Small intestine (tissue), 7 donors: Measurements from ENCODE around the gene SMAD1. TPM values are rescaled to one million over a fixed set of nuclear protein-coding genes. Genes with fewer than 3 reads are reported as not detected.
"Not testable (repeated sequence)": the region's sequence is repeated elsewhere in the genome, so short reads cannot be mapped to it uniquely, and the experiment has no call there.

Experiments
- DNase-seq, 2 donors: peaks; one replicate each; pipeline versions ENCODE4 v3.0.0 to v3.0.0-alpha.2; 2013
- FAIRE-seq: peaks from 2 replicates; lab custom pipeline; 2012; peaks lifted over from hg19 to GRCh38; lab: Jason Lieb, UNC
- H3K27ac ChIP-seq, 3 donors: one replicate each; pipeline ENCODE4 v1.5.1; 2013; ENCODE audit warnings: low read length in 2 of 3, mild to moderate bottlenecking in 2 of 3, control low read depth in 1 of 3, inconsistent platforms in 1 of 3, low read depth in 1 of 3, moderate library complexity in 1 of 3
- H3K27me3 ChIP-seq, 3 donors: one replicate each; pipeline ENCODE4 v1.6.1; 2013; ENCODE audit warnings: low read length in 3 of 3, inconsistent platforms in 1 of 3; ENCODE audit not compliant: control insufficient read depth in 3 of 3, insufficient read depth in 3 of 3
- H3K36me3 ChIP-seq, 3 donors: one replicate each; pipeline ENCODE4 v1.6.1; 2013; ENCODE audit warnings: low read length in 3 of 3, inconsistent platforms in 1 of 3, low read depth in 1 of 3, mild to moderate bottlenecking in 1 of 3, moderate library complexity in 1 of 3; ENCODE audit not compliant: control insufficient read depth in 3 of 3, insufficient read depth in 2 of 3
- H3K4me1 ChIP-seq, 3 donors: one replicate each; pipeline ENCODE4 v1.6.1; 2013; ENCODE audit warnings: low read length in 2 of 3, inconsistent platforms in 1 of 3, low read depth in 1 of 3, mild to moderate bottlenecking in 1 of 3, moderate library complexity in 1 of 3; ENCODE audit not compliant: control insufficient read depth in 3 of 3, insufficient read depth in 2 of 3
- H3K4me3 ChIP-seq, 3 donors: one replicate each; pipeline ENCODE4 v1.5.1; 2013; ENCODE audit warnings: low read length in 3 of 3, control low read depth in 1 of 3, inconsistent platforms in 1 of 3, low read depth in 1 of 3, mild to moderate bottlenecking in 1 of 3, moderate library complexity in 1 of 3
- H3K9me3 ChIP-seq, 2 donors: one replicate each; pipeline ENCODE4 v1.6.1; 2013; ENCODE audit warnings: low read depth in 1 of 2, low read length in 1 of 2; ENCODE audit not compliant: control insufficient read depth in 2 of 2, insufficient read depth in 1 of 2
- WGBS, 3 donors: extraction: QIAGEN DNeasy Blood & Tissue Kit; methylation state at CpG; one replicate each; pipeline ENCODE4 v1.1.7; 2013; 5-methylcytosine and 5-hydroxymethylcytosine counted together
- polyA plus RNA-seq, 4 donors: library from polyadenylated mRNA; stranded (reverse) in 3 of 4; unstranded in 1 of 4; fragments of 200-250 nt in 3 of 4; fragments of 120-200 nt in 1 of 4; gene quantifications; one replicate each; pipeline versions ENCODE4 v1.2.1 to v1.2.3, GENCODE V29; 2013
- donor health status: healthy with polysubstance abuse.
- donor health status: control.
- donor health status: control.
- donor health status: Bipolar disorder and iron deficiency.
- donor health status: healthy.

Gene SMAD1
- polyA plus RNA-seq, 4 donors: 11.4 to 42.1 (median 15.2) TPM

DNA sequence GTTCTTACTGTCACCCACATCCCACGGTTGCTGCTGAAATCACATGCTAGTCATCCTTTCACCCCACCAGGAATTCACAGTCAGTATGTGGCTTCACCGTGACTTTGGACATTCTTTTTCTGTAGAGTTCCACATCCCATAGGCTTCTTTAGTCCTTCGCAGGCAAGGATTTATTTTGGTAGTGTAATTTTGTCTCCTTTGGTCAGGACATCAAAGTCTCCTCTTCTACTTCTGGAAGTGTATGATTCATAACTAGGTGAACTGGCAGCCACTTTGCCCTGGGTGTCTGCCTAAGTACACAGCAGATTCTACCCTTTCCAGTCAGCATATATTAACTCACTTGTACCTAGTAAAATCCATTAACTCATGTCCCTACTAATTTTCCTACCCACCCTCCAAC lies 99.3 kb downstream of the SMAD1 start:
- Histone ChIP-seq H3K4me1 (no peaks in the 10 kb centered on the region), H3K4me3 (no peak overlapping the region), H3K36me3 (no peaks in the 10 kb centered on the region), H3K9me3 (no peaks in the 10 kb centered on the region), H3K27ac (no peak overlapping the region), H3K27me3 (peaks cover 0 to 3% (median 1%) of the 10 kb centered on the region in 3 donors)
- no peak for FAIRE-seq
- no peak for DNase-seq
- WGBS, 3 donors: 80 to 83% (median 82%) methylated on average over 3 of the region's 3 CpGs

DNA sequence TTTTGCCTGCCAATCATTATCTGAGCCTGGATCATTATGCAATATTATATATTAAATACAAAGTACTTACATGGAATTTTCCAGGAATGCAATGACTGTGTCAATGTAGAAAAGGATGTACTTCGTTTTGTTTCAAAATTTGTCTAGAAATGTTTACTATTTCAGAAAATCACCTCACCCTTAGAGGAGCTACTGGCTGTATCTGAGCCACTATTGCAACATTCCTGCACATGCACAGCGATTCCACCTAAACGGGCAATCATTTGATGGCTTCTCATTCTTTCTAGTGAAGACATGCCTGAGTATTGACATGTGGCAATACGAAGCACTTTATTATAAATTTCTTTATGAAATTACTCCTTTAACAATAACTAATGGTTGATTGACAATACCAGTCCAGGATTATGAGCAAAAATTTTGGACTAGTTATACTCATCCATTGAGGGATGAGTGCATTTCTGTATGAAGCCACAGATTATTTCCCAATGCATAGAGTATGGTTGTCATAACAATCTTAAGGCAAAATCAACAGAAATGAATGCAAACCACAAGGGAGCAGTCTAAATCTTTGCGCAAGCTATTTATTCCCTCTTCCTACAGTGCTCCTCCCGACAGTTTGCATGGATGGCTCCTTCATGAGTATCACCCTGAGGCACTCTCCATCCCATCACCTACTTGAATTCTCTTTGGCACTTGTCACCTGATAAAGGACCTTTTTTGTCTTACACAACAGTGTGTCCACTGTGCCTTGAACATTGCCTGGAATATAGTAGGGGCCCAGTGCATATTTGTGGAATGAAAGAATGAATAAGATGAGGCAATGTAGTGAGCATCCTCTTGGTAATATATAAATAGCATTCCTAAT lies 101.8 kb downstream of the SMAD1 start:
- no peak for DNase-seq
- WGBS, 3 donors: 82 to 85% (median 85%) methylated on average over 6 of the region's 6 CpGs
- H3K27me3 ChIP-seq: peaks cover 0 to 11% (median 2%) of the 10 kb centered on the region in 3 donors
- no peak overlapping the region for H3K27ac ChIP-seq
- H3K9me3 ChIP-seq: no peaks in the 10 kb centered on the region
- no peaks in the 10 kb centered on the region for H3K4me1 ChIP-seq
- no peaks in the 10 kb centered on the region for H3K36me3 ChIP-seq
- H3K4me3 ChIP-seq: no peak overlapping the region
- no peak for FAIRE-seq

DNA sequence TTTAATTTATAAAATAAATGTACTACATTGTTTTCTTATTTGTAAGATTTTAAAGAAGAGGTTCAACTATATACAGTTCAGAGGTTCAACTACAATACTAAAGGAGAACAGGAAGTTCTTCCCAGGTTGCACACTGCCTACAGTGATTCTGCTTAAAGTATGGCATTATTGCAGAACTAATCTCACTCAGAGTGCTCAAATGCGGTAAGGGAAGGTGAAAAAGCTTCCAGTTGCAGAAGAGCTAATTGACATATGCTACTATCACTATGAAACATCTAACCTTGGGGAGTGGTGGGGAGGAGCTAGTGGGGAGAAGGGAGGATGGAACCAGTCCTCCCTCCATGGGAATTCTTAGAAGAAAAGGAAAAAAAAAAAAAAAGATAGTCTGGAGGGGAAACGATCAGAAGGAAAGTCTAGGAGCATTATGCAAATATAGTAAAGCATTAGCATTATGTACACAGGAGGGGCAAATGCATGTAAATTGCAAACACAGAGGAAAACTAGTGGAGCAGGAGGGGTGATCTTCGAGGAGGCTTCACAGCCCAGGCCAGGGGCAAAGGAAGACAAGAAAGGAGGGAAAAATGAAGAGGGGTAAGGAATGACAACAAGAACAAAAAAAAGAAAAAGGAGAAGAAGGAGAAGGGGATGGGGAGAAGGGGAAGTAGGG lies 105.6 kb downstream of the SMAD1 start:
- Histone ChIP-seq H3K4me3 (no peak overlapping the region), H3K4me1 (no peaks in the 10 kb centered on the region), H3K27ac (no peak overlapping the region), H3K36me3 (no peaks in the 10 kb centered on the region), H3K27me3 (peaks cover 0 to 10% (median 5%) of the 10 kb centered on the region in 3 donors), H3K9me3 (peaks cover 0 to 3% of the 10 kb centered on the region in 2 donors)
- 37 to 52% (median 38%) methylated on average over 3 of the region's 3 CpGs for WGBS, 3 donors
- FAIRE-seq: no peak
- DNase-seq: no peak

DNA sequence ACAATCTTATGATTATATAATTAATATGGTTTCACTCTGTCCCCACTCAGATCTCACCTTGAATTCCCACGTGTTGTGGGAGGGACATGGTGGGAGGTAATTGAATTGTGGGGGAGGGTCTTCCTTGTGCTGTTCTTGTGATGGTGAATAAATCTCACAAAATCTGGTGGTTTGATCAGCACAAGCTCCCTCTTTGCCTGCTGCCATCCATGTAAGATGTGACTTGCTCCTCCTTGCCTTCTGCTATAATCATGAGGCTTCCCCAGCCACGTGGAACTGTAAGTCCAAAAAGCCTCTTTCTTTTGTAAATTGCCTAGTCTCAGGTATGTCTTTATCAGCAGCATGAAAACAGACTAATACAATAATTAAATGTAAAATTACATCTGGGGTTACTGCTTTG lies 107.7 kb downstream of the SMAD1 start:
- FAIRE-seq, H3K27ac ChIP-seq: not testable (repeated sequence)
- 63 to 72% (median 66%) methylated on average over 2 of the region's 2 CpGs for WGBS, 3 donors

DNA sequence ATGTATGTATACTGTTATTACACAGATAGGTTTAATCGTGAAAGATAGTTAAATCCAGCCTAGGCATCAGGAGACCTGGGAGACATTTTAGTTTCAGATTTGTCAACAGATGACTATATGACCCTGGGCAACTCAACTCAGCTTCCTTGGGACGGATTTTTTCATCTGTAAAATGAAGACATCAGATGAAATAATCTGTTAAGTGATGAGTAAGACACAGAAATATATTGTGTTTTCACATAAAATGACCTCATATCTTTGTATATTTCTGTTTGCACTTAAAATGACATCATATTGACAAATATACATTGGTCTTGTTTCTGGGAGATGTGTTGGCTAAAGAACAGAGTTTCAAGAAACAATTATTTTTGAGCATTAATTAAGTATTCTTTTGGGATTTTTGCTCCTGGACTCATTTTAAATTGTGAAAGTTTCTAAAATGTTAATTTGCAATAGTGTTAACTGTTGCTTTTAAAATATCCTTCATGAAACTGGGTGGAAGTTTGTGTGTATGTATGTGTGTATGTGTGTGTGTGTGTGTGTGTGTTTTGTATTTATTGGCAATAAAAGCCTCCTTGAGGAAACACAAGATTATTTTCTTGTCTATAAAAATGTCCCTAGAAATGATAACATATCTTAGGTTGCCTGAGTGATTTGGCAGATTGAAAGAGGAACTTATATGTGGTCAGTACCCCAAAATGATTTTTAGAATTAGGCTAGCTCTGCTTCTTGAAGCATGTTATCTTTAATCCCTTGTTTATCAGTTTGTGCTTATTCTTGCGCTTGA lies 108.5 kb downstream of the SMAD1 start:
- Histone ChIP-seq H3K4me3 (no peak overlapping the region), H3K36me3 (no peaks in the 10 kb centered on the region), H3K9me3 (peaks cover 0 to 3% of the 10 kb centered on the region in 2 donors), H3K27me3 (peaks cover 0 to 10% (median 5%) of the 10 kb centered on the region in 3 donors), H3K4me1 (no peaks in the 10 kb centered on the region), H3K27ac (no peak overlapping the region)
- no peak for DNase-seq
- FAIRE-seq: no peak
- 67 to 79% (median 72%) methylated on average over 3 of the region's 3 CpGs for WGBS, 3 donors

More for the DNA sequence above, 107.7 kb downstream of the SMAD1 start:
- not testable (repeated sequence) for H3K9me3 ChIP-seq, H3K27me3 ChIP-seq, H3K4me3 ChIP-seq, H3K4me1 ChIP-seq, DNase-seq, H3K36me3 ChIP-seq

DNA sequence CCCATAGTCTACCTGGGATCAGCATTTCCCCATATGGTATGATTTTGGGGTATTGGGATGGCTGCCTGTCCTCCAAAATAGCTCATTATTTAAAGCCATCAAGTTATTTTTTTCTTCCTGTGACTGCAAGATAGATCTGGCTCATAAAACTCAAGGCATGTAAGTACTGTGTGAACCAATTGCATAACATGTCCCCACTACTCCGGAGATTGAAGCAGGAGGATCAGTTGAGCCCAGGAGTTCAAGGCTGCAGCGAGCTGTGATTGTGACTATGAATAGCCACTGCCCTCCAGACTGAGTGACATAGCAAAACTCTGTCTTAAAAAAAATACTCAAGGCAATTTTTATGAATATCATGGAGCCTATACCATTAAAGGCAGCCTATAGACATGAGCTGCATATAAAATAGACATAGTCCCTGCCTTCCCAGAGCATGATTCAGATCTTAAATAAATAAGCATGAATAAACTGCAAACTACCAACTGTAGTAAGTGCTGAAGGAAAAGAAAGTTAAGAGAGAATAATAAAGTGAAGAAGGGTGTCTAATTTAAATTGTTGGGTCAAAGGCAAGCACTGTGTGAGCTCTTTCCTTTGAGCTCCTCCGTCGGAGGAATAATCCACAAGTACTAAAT lies 120.6 kb downstream of the SMAD1 start:
- Histone ChIP-seq H3K4me1 (no peaks in the 10 kb centered on the region), H3K27ac (no peak overlapping the region), H3K36me3 (no peaks in the 10 kb centered on the region), H3K9me3 (peaks cover 0 to 5% of the 10 kb centered on the region in 2 donors), H3K27me3 (no peaks in the 10 kb centered on the region), H3K4me3 (no peak overlapping the region)
- no peak for FAIRE-seq
- no peak for DNase-seq
- WGBS, 3 donors: 83 to 91% (median 84%) methylated on average over 4 of the region's 4 CpGs

DNA sequence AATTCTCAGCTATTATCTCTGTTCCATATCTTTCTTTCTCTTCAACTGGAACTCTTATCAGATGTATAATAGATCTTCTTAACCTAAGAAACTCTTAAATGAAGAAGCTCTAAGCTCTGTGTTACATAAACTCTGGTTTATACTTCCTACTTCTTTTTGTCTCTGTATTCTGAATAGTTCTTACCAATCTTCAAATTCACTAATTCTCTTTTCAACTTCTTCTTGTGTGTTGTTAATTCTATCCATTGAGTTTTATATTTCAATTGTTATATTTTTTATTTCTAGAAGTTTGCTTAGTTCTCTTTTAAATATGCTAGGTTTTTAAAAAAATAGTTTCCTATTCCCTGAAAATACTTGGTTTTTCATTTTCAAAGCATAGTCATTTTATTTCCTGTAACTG lies 124.3 kb downstream of the SMAD1 start:
- no peak for FAIRE-seq
- H3K9me3 ChIP-seq: peaks cover 0 to 5% of the 10 kb centered on the region in 2 donors
- H3K4me1 ChIP-seq: no peaks in the 10 kb centered on the region

More for the DNA sequence above, 124.3 kb downstream of the SMAD1 start:
- Histone ChIP-seq H3K27me3 (no peaks in the 10 kb centered on the region), H3K36me3 (no peaks in the 10 kb centered on the region), H3K4me3 (no peak overlapping the region), H3K27ac (no peak overlapping the region)
- DNase-seq: no peak
